DMS79 (cell line): ENCODE data around the gene UBAP2.
A peak's percentile ranks its signal among the peaks of the same experiment; 100 is the strongest.

Experiments used
- DNase-seq: peaks from one replicate; lab custom pipeline; 2025; lab: John Stamatoyannopoulos, UW

The UBAP2 gene, protein sequence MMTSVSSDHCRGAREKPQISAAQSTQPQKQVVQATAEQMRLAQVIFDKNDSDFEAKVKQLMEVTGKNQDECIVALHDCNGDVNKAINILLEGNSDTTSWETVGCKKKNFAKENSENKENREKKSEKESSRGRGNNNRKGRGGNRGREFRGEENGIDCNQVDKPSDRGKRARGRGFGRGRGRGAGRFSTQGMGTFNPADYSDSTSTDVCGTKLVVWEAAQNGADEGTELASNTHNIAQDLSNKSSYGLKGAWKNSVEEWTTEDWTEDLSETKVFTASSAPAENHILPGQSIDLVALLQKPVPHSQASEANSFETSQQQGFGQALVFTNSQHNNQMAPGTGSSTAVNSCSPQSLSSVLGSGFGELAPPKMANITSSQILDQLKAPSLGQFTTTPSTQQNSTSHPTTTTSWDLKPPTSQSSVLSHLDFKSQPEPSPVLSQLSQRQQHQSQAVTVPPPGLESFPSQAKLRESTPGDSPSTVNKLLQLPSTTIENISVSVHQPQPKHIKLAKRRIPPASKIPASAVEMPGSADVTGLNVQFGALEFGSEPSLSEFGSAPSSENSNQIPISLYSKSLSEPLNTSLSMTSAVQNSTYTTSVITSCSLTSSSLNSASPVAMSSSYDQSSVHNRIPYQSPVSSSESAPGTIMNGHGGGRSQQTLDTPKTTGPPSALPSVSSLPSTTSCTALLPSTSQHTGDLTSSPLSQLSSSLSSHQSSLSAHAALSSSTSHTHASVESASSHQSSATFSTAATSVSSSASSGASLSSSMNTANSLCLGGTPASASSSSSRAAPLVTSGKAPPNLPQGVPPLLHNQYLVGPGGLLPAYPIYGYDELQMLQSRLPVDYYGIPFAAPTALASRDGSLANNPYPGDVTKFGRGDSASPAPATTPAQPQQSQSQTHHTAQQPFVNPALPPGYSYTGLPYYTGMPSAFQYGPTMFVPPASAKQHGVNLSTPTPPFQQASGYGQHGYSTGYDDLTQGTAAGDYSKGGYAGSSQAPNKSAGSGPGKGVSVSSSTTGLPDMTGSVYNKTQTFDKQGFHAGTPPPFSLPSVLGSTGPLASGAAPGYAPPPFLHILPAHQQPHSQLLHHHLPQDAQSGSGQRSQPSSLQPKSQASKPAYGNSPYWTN

DNA sequence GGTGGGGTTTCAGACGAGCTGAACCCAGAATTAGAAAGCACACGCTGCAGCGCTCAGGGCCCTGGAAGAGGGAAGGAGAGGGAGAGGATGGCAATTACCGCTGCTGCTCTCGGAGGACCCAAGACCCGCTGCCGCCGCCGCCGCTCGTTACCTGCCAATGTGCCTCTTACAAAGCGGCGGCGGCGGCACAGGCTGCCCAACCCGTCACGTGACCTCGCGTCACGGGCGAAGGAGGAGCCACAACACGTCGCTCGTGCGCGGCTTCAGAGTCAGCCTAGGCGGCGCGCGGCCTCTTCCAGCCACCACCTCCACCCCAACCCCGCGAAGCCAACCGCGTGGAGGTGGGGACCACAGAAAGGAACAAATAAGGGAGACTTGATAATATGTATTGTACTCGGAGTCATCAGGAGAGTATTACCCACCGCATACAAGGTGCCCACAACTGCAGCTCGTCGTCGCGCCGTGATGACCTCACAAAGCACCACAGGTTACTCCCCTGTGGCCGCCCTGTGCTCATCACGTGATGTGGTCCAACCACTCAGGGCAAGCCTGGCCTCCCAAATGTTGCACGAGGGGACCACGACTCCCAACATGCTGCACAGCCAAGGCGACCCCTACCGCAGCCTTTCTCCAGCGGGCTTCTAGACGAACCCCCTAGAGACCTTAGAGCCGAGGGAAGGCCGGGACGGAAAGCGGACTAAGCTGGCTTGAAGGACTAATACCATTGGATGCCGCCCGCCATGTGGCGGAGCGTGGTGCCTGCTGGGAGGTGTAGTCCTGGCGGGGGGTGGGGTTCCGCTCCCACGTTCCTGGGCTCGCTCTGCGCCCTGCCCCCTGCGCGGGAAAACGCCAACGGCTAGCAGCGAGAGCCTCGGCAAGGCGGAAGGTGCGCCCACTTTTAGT lies at the start of gene UBAP2:
Gene UBAP2, minus strand, starts transcription at position 161 of the 903 bp plus-strand sequence. CDS start 31,739 bp downstream, outside the sequence.
- DNase-seq: peak; percentile 99

DNA sequence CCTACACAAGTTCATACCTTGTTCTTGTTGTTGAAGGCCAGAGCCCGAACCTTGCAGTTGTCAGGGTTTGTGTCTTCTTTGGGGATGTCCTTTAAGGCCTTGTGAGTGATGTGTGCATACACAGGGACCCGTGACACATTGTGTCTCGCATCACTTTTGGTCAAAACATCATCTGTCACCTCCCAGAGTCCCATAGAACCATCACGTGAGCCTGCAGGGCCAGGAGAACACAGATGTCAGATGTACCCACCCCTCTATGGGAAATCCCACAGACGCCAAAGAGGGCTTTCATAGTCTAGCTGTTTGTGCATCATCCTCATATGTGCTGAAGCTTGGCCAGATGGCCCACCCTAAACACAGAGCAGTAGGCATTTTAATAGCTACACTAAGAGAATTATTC lies 49.6 kb upstream of the UBAP2 start:
- no peak for DNase-seq

DNA sequence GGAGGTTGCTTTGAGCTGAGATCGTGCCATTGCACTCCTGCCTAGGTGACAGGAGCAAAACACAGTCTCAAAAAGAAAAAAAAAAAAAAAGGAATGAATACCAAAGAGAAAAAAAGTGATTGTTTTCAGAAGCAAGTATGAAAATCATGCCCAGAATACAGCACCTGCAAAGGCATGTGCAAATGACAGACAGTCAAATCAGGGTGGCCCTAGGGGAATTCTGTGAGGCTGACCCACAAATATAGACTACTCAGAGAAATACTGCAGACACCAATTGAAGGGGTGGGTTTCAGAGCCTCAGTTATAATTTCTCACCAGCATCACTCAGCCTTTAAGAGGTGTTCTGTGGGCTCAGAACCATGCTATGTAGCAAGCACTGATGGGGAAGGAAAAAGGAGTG lies 49.2 kb upstream of the UBAP2 start:
- no peak for DNase-seq

DNA sequence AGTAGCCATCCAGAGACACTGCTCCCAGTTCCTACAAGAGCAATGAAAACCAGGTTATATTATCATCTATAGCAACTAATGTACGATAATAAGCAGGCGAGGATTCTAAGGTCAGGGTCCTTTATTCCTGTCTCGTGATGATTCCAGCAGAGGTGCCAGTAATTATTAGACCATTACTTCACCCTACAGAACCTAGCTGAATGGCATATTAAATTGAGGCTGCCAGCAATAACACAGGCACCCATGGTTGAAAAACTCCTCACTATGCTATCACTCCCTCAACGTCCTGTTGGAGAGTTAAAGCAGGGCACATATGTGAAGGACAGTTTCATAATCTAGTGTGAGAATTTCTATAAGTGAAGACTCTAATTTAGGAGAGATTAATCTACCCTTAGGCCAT lies 48.1 kb upstream of the UBAP2 start:
- DNase-seq: no peak

DNA sequence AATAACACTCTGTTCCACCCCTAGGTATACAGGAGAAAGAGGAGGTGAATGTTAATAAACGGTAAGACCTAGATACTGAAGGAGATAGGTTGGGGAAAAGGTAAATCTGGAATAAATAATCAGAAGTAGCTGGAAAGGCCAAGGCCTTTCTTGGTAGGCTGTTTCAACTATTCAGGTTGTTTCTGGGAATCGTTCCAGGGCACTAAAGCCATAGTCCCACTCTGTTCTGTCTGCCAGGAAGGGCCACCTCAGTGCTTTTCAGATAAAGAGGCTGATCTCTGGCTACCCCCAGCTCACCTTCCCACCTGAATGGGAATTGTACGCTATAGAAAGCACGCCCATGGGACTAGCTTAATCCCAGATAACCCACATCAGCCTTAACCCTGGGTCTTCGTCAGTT lies 44.9 kb upstream of the UBAP2 start:
- DNase-seq: no peak

DNA sequence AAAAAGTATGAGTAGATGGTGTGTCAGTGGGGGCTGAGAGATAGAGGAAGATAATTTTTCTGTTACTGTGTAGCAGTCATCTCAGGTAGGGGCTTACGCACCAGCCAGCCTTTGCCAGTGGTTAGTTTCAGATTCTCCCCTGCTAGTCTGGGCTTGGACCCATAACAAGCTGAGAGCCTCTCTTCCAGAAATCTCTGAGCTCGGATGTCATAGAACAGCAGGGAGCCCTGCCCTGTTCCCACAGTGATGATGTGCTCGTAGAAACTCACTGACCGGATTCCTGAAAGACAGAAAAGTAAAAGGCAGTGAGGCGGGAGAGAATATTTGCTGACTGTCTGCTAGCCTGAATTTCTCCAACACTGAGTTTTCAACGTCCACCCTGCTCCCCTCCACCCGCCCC lies 40.6 kb upstream of the UBAP2 start:
- DNase-seq: no peak

DNA sequence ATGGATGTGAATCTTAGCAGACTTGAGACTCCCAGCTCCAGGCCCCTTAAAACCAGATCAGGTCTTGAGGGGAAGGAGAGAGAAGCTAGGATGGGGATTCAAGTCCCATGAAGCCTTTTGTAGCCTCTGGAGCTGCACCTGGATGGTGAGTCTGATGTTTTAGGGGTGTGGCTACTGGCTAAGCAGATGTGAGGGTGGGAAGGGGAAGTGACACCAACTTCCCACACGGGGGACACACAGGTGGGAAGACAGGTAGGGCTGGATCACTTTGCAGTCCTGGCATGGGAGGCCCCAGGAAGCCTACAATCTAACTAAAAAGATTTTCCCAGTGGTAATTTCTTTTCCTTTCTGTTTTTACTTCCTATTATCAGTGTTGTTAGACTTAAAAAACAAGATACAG lies 38.7 kb upstream of the UBAP2 start:
- no peak for DNase-seq

DNA sequence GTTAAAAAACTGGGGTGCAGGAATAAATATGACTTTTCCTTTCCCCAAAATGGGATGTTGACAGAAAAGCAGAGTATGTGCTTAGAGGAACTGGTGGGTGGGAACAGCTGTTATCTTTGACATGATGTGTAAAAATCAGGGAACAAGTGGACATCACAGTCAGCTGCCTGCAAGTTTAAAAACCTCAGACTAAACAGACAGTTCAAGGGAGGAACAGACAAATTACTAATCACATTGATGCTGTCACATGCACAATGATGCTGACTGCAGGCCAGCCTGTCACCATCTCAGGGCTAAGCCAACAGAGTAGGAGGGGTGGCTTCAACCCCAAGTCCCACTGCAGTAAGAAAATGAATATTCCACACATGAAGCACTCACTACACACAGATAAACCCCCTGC lies 38.2 kb upstream of the UBAP2 start:
- no peak for DNase-seq

DNA sequence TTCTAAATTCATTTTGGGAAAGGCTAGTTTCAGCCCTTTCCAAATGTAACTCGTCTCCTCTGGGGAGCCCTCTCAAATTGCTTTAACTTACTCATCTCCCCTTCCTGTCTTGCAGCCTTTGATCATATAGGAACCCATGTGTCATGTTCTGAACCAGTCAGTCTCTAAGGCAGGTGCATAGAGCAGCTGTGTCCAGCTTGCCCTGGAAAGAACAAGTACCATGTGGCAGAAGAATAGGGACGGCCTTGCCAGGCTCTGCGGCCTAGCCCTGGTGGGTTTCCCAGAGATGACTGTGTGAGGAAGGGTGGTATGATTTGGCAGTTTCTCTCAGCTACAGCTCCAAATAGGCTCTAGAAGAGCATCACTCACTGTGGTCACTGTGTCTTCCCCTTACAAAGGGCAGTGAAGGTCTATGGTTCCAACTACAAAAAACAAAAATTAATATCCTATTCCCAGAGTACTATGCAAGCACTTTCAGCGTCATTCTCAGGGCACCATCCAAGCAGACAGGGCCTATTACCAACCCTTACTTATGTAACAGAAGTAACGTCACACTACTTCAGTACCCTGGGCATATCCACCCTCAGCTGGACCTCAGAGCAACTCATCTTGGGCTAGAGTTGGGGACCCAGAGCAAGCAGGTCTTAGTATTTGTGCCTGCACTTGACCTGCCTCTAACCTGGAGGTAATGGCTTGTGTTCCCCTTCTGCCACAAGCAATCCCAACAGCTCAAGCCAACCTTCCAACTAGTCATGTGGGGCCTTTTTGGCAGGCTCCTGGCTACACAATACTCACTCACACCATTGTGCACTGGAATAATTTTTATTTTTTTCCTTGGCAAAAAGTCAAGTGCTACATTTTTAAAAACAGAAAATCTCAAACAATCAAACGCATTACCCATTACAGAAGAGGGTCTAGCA lies 37.2 kb upstream of the UBAP2 start:
- DNase-seq: no peak

DNA sequence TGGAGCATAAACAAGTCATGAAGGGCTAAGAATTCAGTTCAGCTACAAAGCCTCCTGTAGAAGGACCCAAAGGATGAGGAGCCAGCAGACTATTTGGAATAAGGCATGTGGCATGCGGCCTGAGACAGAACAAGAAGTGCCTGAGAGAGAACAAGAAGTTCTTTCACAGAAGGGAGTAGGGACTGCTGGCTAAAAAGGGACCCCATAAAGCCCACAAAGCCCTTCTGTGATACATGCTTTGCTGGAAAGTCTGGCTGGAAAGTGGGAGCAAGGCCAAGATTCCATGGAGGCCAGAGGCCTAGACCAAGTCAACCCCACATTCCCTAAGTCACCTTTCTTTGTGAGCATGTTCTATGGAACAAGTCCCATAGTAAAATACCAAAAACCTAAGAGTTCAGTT lies 35.9 kb upstream of the UBAP2 start:
- DNase-seq: no peak

DNA sequence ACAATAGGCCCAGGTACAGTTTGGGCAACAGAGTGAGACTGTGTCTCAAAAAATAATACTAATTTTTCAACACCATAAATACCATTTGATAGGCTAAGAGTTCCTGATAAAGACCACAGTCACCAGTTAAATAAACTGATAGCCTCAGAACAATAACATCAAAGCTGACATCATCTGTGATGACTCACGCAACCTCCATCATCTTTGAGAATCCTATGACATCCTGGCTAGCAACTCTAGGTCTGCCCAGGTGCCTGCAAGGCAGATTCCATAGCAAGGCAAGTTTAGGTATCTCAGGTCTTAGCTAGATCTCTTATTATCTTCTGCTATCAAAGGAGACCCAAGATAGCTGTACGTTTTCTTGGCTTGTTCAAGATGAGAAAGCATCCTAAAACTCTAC lies 30.5 kb upstream of the UBAP2 start:
- DNase-seq: no peak

DNA sequence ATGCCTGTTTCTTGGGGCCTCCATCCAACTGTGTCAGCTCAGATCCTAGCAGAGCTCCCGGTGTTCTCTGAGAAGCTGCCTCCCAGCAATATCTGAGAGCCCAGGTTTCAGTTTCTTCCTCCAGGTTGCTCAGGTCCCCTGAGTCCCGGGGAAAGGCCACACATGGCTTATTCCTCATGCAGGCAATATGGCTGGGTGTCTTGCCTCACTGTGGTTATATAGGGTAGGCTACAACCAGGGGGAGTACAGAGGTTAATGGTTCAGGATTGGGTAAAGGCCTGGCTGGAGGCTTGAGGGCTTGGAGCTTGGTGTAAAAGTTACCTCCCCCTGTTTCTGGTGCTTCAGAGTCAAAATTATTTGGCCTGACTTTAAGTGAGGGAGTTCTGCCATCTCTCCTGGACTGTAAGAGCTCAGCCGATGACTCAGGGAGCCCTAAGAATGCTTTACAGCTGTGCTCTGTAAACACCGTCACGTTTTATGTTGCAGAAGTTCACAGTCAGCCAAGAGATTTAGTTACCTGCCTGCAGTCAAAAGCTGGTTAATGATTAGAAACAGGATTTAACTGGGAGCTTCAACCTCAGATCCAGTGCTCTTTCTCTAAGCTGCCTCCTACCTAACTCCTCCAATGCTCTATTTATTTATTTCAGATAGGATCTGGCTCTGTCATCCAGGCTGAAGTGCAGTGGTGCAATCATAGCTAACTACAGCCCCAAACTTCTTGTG lies 24.3 kb upstream of the UBAP2 start:
- peak; percentile 76 for DNase-seq

DNA sequence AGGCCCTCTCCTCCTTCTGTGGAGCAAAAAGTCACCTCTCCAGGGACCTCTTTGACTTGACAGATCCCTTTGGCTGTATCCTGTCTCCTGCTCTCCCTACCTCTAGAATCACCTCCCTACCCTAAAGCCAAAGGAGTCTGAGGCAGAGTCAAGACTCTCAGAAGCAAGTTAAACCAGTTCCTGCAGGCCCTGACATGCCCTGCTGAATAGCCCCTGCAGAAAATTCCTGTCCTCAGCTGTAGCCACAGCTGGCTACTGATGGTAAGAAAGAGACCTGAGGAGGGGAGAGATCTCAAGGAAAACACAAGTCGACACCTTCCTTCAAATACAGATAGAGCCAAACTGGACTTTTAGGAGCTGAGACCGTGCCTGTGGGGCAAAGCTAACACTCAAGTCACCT lies 23.7 kb upstream of the UBAP2 start:
- peak; percentile 94 for DNase-seq

DNA sequence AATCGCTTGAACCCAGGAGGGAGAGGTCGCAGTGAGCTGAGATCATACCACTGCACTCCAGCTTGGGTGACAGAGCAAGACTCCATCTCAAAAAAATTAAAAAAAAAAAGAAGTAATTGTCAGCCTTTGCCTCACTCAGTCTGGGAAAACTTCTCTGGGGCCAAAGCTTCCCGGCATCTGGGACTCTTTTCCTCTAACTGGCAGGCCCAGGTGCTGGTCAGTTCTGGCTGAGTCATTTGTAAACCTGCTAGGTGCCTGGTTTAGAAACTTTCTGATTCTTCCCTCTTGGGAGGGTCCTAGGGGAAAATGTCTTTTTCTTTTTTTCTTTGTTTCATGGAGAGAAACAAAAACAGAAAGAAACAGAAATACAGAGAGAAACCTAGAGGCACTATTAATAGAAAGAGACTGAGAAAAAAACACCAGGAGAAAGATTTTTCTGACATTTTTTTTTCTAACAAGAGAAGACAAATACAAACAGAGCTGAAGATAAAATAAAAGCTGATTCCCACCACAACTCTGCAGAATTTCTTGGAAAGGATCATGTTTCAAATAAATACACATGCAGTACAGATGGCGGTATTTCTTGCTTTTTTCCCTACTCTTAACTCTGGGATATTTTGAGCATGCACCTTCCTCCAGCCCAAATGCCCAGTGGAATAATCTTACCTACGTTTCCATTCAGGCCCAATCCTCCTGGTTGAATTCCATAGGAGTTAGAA lies 22.1 kb upstream of the UBAP2 start:
- no peak for DNase-seq

DNA sequence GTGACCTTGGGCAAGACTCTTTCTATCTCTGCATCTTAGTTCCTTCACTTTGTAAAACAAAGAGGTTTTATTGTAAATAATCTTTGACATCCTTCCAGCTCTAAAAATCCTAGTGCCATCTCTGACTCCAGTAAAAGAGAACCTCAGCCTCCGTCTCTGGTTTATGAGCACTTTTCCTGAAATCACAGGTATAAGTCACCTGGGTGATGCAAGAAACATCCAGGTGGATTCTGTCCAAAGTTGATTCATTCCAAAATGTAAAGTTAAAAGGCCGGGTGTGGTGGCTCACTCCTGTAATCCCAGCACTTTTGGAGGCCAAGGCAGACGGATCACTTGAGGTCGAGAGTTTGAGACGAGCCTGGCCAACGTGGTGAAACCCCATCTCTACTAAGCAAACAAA lies 21.1 kb upstream of the UBAP2 start:
- DNase-seq: no peak

DNA sequence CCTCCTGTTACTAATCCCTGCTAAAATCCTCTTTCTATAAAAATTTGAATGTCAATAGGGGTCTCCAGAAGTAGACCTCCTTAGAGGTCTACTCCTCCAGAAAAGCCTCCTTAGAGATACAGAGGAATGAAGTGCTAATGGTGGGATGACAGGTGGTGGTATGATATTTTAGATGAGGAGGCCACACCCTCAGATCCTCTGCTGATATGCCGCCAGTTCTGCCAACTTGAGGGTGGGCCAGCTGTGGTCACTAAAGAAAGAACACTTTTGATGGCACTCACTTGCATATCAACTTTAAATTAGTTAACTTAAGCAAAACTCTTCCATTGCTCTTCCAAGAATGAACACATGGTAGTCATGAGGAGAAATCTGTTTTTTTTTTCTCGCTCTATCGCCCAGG lies 16.9 kb upstream of the UBAP2 start:
- no peak for DNase-seq

DNA sequence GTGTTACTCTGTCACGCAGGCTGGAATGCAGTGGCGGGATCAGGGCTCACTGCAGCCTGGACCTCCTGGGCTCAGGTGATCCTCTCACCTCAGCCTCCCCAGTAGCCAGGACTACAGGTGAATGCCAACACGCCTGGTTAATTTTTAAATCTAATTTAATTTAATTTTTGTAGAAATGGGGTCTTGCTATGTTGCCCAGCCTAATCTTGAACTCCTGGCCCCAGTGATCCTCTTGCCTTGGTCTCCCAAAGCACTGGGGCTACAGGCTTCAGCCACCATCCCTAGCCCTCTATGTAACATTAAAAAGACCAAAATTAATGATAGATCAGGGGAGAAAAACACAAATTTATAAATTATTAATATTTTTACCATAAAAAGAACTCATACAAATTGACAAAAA lies 11.3 kb upstream of the UBAP2 start:
- DNase-seq: no peak

DNA sequence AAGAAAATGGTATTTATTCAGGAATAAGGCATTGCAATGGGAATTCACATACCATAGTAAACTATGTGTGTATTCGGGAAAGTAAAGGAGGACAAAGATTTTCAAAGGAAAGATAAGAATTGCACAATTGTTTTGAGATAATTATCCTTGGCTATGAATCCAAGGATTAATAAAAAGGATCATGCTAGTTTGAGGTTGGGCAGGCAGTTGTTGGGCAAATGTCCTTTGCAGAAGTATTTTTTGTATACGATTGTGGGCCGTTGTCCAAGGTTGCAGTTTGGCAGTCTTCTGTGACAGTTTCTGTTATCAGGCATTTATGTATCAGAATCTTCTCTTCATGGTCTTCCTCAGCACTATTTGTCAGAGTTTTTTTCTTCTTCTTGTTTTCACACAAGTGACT lies 10.6 kb upstream of the UBAP2 start:
- DNase-seq: no peak
